Upper lobe of right lung (tissue), 1 donor: Measurements from ENCODE around the gene TMED1. TPM values are rescaled to one million over a fixed set of nuclear protein-coding genes. Genes with fewer than 3 reads are reported as not detected.
"Not testable (repeated sequence)": the region's sequence is repeated elsewhere in the genome, so short reads cannot be mapped to it uniquely, and the experiment has no call there.

Experiments used
- ATAC-seq: fragments of 200-7000 bp; cut with Tn5 transposase; one replicate; pipeline ENCODE4 v1.9.1; 2020; ENCODE audit warnings: mild to moderate bottlenecking, moderate library complexity
- DNase-seq: peaks from one replicate; pipeline ENCODE4 v3.0.0-alpha.2; 2020
- H3K27ac ChIP-seq: fragments of 200-600 bp; one replicate; pipeline ENCODE4 v1.8.0; 2022
- H3K27me3 ChIP-seq: fragments of 200-600 bp; one replicate; pipeline ENCODE4 v1.8.0; 2022; ENCODE audit warnings: mild to moderate bottlenecking
- H3K36me3 ChIP-seq: fragments of 200-600 bp; one replicate; pipeline ENCODE4 v1.8.0; 2022
- H3K4me1 ChIP-seq: fragments of 200-600 bp; one replicate; pipeline ENCODE4 v1.8.0; 2022
- H3K4me3 ChIP-seq: fragments of 200-600 bp; one replicate; pipeline ENCODE4 v1.8.0; 2022; ENCODE audit warnings: mild to moderate bottlenecking
- H3K9me3 ChIP-seq: fragments of 200-600 bp; one replicate; pipeline ENCODE4 v1.8.0; 2022
- intact Hi-C: fragments of 100-400 bp; cut with DNase I; formaldehyde crosslinking; loops from one replicate; pipeline ENCODE4 v1.11.0; 2022
- total RNA-seq: library from RNA; stranded (reverse); fragmentation: NEBNext Ultra II Directional; extraction: Animal tissue kit (Norgen Biotek cat#: 25700); gene quantifications from one replicate; pipeline ENCODE4 v1.2.1, GENCODE V29; 2021
- TF ChIP-seq, protein P1 (sequence below): fragments of 200-600 bp; IDR thresholded peaks from one replicate; pipeline ENCODE4 v1.8.0; 2022; ENCODE audit warnings: antibody characterized with exemption
- donor health status: DM: no; HTN: yes; CAD: no; lungs with severe emphysema.

TMED1 gene
- total RNA-seq, 1 donor from 2014 or later, result 25.3 TPM

DNA sequence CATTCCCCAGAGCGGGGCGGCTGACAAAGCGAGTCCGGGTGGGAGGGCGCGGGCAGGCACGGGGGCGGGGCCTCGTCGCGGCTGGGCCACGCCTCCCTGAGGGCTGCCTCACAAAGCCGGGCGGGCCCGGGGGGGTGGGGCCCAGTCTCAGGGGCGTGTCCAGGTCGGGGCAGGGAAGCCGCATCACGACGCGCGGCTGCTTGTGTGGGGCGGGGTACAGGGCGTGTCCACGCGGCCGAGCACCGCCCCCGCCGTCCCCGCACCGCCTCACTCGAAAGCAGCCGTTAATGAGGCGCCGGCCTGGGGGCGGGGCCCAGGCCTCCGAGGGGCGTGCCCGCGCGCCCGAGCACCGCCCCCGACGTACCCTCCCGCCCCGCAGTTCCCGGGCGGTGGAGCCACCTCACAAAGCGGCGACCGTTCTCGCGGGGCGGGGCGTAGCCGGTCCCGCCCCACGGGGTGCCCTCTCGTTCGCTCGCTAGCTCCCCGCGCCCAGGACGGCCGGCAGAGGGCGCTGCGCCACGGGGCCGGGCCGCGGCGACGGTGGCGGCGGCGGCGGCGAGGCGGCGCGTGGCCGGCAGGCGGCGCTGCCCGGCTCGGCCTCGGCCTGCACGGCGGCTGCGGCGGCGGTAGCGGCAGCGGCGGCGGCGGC is 35.1 kb upstream of the TMED1 start, which contains the start of gene CARM1:
Gene CARM1, plus strand, starts transcription at position 599 of the 649 bp plus-strand sequence. CDS start 150 bp downstream, outside the sequence.
- Histone ChIP-seq H3K27me3 (no peaks in the 10 kb centered on the region), H3K4me1 (peaks cover 17% of the 10 kb centered on the region), H3K4me3 (peak within 1 kb of the TSS; percentile 63), H3K27ac (peak within 1 kb of the TSS; percentile 71), H3K9me3 (no peaks in the 10 kb centered on the region), H3K36me3 (no peaks in the 10 kb centered on the region)
- peak; percentile 96 for ATAC-seq
- TF ChIP-seq, protein P1, sequence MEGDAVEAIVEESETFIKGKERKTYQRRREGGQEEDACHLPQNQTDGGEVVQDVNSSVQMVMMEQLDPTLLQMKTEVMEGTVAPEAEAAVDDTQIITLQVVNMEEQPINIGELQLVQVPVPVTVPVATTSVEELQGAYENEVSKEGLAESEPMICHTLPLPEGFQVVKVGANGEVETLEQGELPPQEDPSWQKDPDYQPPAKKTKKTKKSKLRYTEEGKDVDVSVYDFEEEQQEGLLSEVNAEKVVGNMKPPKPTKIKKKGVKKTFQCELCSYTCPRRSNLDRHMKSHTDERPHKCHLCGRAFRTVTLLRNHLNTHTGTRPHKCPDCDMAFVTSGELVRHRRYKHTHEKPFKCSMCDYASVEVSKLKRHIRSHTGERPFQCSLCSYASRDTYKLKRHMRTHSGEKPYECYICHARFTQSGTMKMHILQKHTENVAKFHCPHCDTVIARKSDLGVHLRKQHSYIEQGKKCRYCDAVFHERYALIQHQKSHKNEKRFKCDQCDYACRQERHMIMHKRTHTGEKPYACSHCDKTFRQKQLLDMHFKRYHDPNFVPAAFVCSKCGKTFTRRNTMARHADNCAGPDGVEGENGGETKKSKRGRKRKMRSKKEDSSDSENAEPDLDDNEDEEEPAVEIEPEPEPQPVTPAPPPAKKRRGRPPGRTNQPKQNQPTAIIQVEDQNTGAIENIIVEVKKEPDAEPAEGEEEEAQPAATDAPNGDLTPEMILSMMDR, result peak; percentile 58
- intact Hi-C loops, result no loop called here
- DNase-seq, result peak; percentile 100

DNA sequence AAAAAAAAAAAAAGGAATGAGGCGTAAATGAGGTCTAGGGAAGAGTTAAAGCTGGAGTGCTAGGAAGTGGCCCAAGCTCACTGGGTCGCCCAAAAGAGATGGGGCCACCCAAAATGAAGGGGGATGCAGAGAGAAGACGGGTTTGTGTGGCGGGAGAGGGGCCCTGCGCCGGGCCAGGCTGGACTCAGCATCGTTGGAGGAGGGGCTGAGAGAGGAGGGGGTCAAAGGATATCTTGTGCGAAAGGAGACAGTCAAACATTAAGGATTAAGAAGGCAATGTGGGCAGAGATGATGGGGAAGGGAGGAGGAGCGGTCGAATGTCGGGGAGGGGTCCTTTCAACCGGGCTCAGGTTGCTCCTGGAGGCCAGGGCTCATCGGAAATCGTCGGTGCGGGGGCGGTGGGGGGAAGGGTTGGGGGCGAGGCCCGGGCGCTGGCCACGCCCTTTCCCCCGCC is 34.5 kb upstream of the TMED1 start:
- no peaks in the 10 kb centered on the region for H3K27me3 ChIP-seq
- H3K4me1 ChIP-seq, result peaks cover 15% of the 10 kb centered on the region
- TF ChIP-seq, protein P1, result no peak
- ATAC-seq (no peak), DNase-seq (no peak)
- H3K4me3 ChIP-seq, result peak overlapping the region; percentile 47
- H3K9me3 ChIP-seq, result no peaks in the 10 kb centered on the region
- intact Hi-C loops, result no loop called here
- H3K27ac ChIP-seq, result peak overlapping the region; percentile 71
- H3K36me3 ChIP-seq, result no peaks in the 10 kb centered on the region

DNA sequence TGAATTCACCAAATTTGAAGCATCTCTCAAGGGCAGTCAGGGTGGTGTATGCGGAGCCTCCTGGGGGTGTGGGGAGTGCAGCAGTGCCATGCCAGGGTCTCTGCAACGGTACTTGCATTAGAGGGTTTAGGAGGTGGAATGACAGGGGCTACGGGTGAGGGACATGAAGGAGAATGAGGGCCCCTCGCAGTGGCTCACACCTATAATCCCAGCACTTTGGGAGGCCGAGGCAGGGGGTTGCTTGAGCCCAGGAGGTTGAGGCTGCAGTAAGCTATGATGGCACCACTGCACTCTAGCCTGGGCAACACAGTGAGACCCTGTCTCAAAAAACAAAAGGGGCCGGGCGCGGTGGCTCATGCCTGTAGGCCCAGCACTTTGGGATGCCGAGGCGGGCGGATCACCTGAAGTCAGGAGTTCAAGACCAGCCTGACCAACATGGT is 33.9 kb upstream of the TMED1 start:
- peaks cover 15% of the 10 kb centered on the region for H3K4me1 ChIP-seq
- H3K4me3 ChIP-seq, H3K36me3 ChIP-seq, H3K27ac ChIP-seq, intact Hi-C loops, H3K27me3 ChIP-seq, H3K9me3 ChIP-seq, ATAC-seq: not testable (repeated sequence)
- peak; percentile 77 for DNase-seq

DNA sequence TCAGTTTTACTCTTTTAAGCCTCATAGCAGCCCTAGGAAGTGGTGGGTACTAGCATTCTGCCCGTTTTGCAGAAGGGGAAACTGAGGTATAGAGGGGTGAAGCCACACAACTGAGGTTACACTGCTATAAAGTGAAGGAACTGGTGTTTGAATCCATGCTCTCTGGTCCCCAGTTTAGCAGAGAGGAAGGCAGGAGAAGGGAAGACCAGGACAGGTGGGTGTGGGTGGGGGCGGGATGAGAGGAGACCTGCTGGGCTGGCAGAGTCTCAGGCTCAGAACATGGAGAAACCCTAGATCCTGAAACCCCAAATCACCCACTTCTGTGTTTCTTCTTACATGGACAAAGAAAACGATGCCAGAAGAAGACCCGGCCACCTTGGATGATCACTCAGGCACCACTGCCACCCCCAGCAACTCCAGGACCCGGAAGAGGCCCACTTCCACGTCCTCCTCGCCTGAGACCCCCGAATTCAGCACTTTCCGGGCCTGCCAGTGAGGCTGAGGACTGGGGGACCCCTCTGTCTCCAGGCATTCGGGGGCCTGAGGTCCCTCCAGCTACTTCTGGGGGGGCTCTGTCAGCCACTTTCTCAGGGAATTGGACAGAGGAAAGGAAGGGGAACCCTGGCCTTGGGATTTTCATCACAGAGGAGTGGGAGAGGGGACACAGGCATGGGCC is 33.0 kb upstream of the TMED1 start:
- H3K9me3 ChIP-seq, result no peaks in the 10 kb centered on the region
- intact Hi-C loops, result no loop called here
- no peak overlapping the region for H3K4me3 ChIP-seq
- H3K36me3 ChIP-seq, result no peaks in the 10 kb centered on the region
- ATAC-seq (no peak), DNase-seq (no peak)
- H3K4me1 ChIP-seq, result peaks cover 22% of the 10 kb centered on the region
- no peak overlapping the region for H3K27ac ChIP-seq
- TF ChIP-seq, protein P1, result no peak
- no peaks in the 10 kb centered on the region for H3K27me3 ChIP-seq

DNA sequence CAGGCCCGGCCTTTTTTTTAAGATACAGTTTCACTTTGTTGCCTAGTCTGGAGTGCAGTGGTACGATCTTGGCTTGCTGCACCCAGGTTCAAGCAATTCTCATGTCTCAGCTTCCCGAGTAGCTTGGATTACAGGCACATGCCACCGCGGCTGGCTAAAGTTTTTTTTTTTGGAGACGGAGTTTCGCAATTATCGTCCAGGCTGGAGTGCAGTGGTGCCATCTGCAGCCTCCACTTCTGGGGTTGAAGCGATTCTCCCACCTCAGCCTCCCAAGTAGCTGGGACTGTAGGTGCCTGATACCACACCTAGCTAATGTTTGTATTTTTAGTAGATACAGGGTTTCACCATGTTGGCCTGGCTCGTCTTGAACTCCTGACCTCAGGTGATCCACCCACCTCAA is 30.5 kb upstream of the TMED1 start:
- intact Hi-C loops, result no loop called here
- Histone ChIP-seq H3K27me3 (no peaks in the 10 kb centered on the region), H3K4me1 (peaks cover 16% of the 10 kb centered on the region), H3K9me3 (no peaks in the 10 kb centered on the region), H3K36me3 (no peaks in the 10 kb centered on the region), H3K4me3 (no peak overlapping the region), H3K27ac (no peak overlapping the region)
- TF ChIP-seq, protein P1, result no peak
- ATAC-seq, result no peak
- DNase-seq, result no peak

DNA sequence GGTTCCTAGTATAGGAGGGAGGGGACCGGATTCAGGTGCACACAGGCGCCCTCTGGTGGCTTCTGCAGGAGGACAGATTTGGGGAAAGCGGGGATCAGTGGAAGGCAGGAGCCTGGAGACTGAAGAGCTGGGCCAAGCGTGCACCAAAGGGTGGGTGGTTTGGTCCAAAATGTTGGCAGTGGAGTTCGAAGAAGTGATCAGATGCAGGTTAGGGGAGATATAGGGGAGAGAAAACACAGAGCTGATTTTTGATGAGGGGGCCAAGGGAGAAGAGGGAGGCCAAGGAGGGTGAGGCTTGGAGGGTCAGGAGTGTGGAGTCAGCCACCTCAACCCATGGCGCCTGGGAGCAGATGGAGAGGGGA is 28.5 kb upstream of the TMED1 start:
- TF ChIP-seq, protein P1, result peak; percentile 95
- H3K4me3 ChIP-seq, result no peak overlapping the region
- peak overlapping the region; percentile 32 for H3K27ac ChIP-seq
- peak; percentile 91 for DNase-seq
- peak; percentile 89 for ATAC-seq
- H3K27me3 ChIP-seq, result no peaks in the 10 kb centered on the region
- H3K9me3 ChIP-seq, result no peaks in the 10 kb centered on the region
- H3K36me3 ChIP-seq, result no peaks in the 10 kb centered on the region
- intact Hi-C loops, result no loop called here
- H3K4me1 ChIP-seq, result peaks cover 11% of the 10 kb centered on the region
